Aorta (tissue), 5 donors: ENCODE results near the gene TUT1. TPM values are rescaled to one million over a fixed set of nuclear protein-coding genes. Genes with fewer than 3 reads are reported as not detected.
"Not testable (repeated sequence)": the region's sequence is repeated elsewhere in the genome, so short reads cannot be mapped to it uniquely, and the experiment has no call there.

Source experiments
- ATAC-seq: fragments of 200-7000 bp; cut with Tn5 transposase; one replicate; pipeline ENCODE4 v1.9.1; 2022; ENCODE audit warnings: moderate library complexity; ENCODE audit not compliant: low FRiP score
- DNase-seq, 2 donors: peaks; one replicate each; pipeline ENCODE4 v3.0.0-alpha.2; 2020
- H3K27ac ChIP-seq, 2 donors: one replicate each; pipeline ENCODE4 v1.5.1; 2013; ENCODE audit warnings: low read length in 2 of 2, mild to moderate bottlenecking in 2 of 2, moderate library complexity in 2 of 2, control low read depth in 1 of 2, inconsistent platforms in 1 of 2, low read depth in 1 of 2
- H3K27me3 ChIP-seq, 2 donors: one replicate each; pipeline ENCODE4 v1.6.1; 2013; ENCODE audit warnings: control low read depth in 1 of 2, low read length in 1 of 2, mild to moderate bottlenecking in 1 of 2, moderate library complexity in 1 of 2; ENCODE audit not compliant: insufficient read depth in 2 of 2, control insufficient read depth in 1 of 2
- H3K36me3 ChIP-seq, 2 donors: one replicate each; pipeline ENCODE4 v1.6.1; 2013; ENCODE audit warnings: control low read depth in 1 of 2, low read length in 1 of 2, mild to moderate bottlenecking in 1 of 2; ENCODE audit not compliant: insufficient read depth in 2 of 2, control insufficient read depth in 1 of 2
- H3K4me1 ChIP-seq, 2 donors: one replicate each; pipeline ENCODE4 v1.6.1; 2013; ENCODE audit warnings: low read length in 2 of 2, control low read depth in 1 of 2, mild to moderate bottlenecking in 1 of 2, moderate library complexity in 1 of 2; ENCODE audit not compliant: insufficient read depth in 2 of 2, control insufficient read depth in 1 of 2
- H3K4me3 ChIP-seq, 2 donors: one replicate each; pipeline ENCODE4 v1.5.1; 2013; ENCODE audit warnings: low read length in 2 of 2, control low read depth in 1 of 2, mild to moderate bottlenecking in 1 of 2
- H3K9me3 ChIP-seq: one replicate; pipeline ENCODE4 v1.6.1; 2013; ENCODE audit warnings: mild to moderate bottlenecking, low read length; ENCODE audit not compliant: control insufficient read depth
- WGBS, 2 donors: extraction: QIAGEN DNeasy Blood & Tissue Kit; methylation state at CpG; one replicate each; pipeline ENCODE4 v1.1.7; 2013; 5-methylcytosine and 5-hydroxymethylcytosine counted together
- intact Hi-C, 2 donors: fragments of 100-400 bp; cut with DNase I; formaldehyde crosslinking; loops; one replicate each; pipeline versions ENCODE4 v1.14.2 to v1.15.0; 2022
- long read RNA-seq, 2 donors: library from polyadenylated mRNA; unstranded; transcript quantifications; one replicate each; pipeline ENCODE4 v2.0.0, GENCODE V29; 2020 to 2021
- polyA plus RNA-seq, 2 donors: library from polyadenylated mRNA; stranded (reverse); fragments of 200-250 nt; gene quantifications; one replicate each; pipeline ENCODE4 v1.2.3, GENCODE V29; 2013
- total RNA-seq, 2 donors: library from RNA; stranded (reverse); fragmentation: NEBNext Ultra II Directional; extraction: Animal tissue kit (Norgen Biotek cat#: 25700); gene quantifications; one replicate each; pipeline ENCODE4 v1.2.1, GENCODE V29; 2021
- donor health status: healthy with polysubstance abuse.
- donor health status: Bipolar disorder and iron deficiency.
- donor health status: DM: no; HTN: no; CAD: no.
- donor health status: DM: no; HTN: no; CAD: no.
- donor health status: DM: yes; HTN: yes; CAD: no.

TUT1 gene
- total RNA-seq (10 to 100 TPM; 14.8 to 14.9 TPM), polyA plus RNA-seq (10 to 100 TPM in 1 of 2 donors, 1 to 10 TPM in 1; 1.6 to 10.8 TPM)
- long read RNA-seq, donor 1, transcript TUT1-203 (3 exons, 752 nt): minor isoform, 6 of 81 reads
- long read RNA-seq, donor 1, transcript TUT1-202 (9 exons, 2,826 nt): major isoform, 31 of 81 reads
- long read RNA-seq, donor 1, partial matches to known transcripts: 23 of 81 reads
- long read RNA-seq, donor 1, other reads (novel, unspliced or antisense): 21 of 81 reads
- long read RNA-seq, donor 2, partial matches to known transcripts: 9 of 22 reads
- long read RNA-seq, donor 2, other reads (novel, unspliced or antisense): 9 of 22 reads

GRCh38 chr11:62591448-62592145, at the start of gene TUT1:
TSS of gene TUT1 (minus strand) at chr11:62591523. CDS start at chr11:62591485, 38 bp downstream.
- 0 to 1% methylated on average over 58 of the region's 58 CpGs for WGBS, 2 donors
- ATAC-seq: peak; percentile 97
- intact Hi-C loops: no loop called here

GRCh38 chr11:62632492-62632891, 41.2 kb upstream of the TUT1 start:
- Histone ChIP-seq H3K4me3 (no peak overlapping the region), H3K36me3 (peaks cover 3 to 23% of the 10 kb centered on the region in 2 donors), H3K4me1 (no peaks in the 10 kb centered on the region), H3K27ac (no peak overlapping the region), H3K27me3 (no peaks in the 10 kb centered on the region), H3K9me3 (no peaks in the 10 kb centered on the region)
- DNase-seq: no peak
- 80 to 85% methylated on average over 6 of the region's 6 CpGs for WGBS, 2 donors
- no peak for ATAC-seq
- intact Hi-C loops: no loop called here

More at GRCh38 chr11:62591448-62592145, at the start of gene TUT1:
- H3K4me3 ChIP-seq: peak within 1 kb of the TSS; percentile 78 to 87
- peaks cover 0 to 4% of the 10 kb centered on the region in 2 donors for H3K36me3 ChIP-seq
- H3K27me3 ChIP-seq: no peaks in the 10 kb centered on the region
- H3K27ac ChIP-seq: peak within 1 kb of the TSS; percentile 78 to 84
- H3K9me3 ChIP-seq: no peaks in the 10 kb centered on the region
- no peaks in the 10 kb centered on the region for H3K4me1 ChIP-seq
- DNase-seq: peak; percentile 97

GRCh38 chr11:62627713-62628112, 36.4 kb upstream of the TUT1 start:
- Histone ChIP-seq H3K4me1 (no peaks in the 10 kb centered on the region), H3K36me3 (peaks cover 3 to 30% of the 10 kb centered on the region in 2 donors), H3K9me3 (no peaks in the 10 kb centered on the region), H3K27me3 (no peaks in the 10 kb centered on the region), H3K27ac (no peak overlapping the region), H3K4me3 (no peak overlapping the region)
- DNase-seq (no peak), ATAC-seq (no peak)
- intact Hi-C loops: no loop called here
- 76 to 81% methylated on average over 3 of the region's 3 CpGs for WGBS, 2 donors

GRCh38 chr11:62622476-62623089, 31.3 kb upstream of the TUT1 start:
- H3K4me3 ChIP-seq: no peak overlapping the region

GRCh38 chr11:62621567-62622470, 30.5 kb upstream of the TUT1 start, which contains the start of gene B3GAT3:
TSS of gene B3GAT3 (minus strand) at chr11:62621986. CDS start at chr11:62621947, 39 bp downstream.
- intact Hi-C loops: no loop called here
- Histone ChIP-seq H3K4me1 (no peaks in the 10 kb centered on the region), H3K36me3 (peaks cover 0 to 8% of the 10 kb centered on the region in 2 donors), H3K9me3 (no peaks in the 10 kb centered on the region), H3K4me3 (peak within 1 kb of the TSS; percentile 56 to 66), H3K27me3 (no peaks in the 10 kb centered on the region), H3K27ac (peak within 1 kb of the TSS; percentile 6 to 81)
- ATAC-seq (peak; percentile 98), DNase-seq (peak; percentile 99 to 100)
- WGBS, 2 donors: 1% methylated on average over 53 to 77 of the region's 77 CpGs

More at GRCh38 chr11:62622476-62623089, 31.3 kb upstream of the TUT1 start:
- DNase-seq (no peak), ATAC-seq (no peak)
- 78 to 83% methylated on average over 7 of the region's 7 CpGs for WGBS, 2 donors
- Histone ChIP-seq H3K27me3 (no peaks in the 10 kb centered on the region), H3K27ac (peak overlapping the region in 1 of 2 donors; percentile 81), H3K4me1 (no peaks in the 10 kb centered on the region), H3K9me3 (no peaks in the 10 kb centered on the region), H3K36me3 (peaks cover 0 to 11% of the 10 kb centered on the region in 2 donors)
- intact Hi-C loops: no loop called here

- no peaks in the 10 kb centered on the region for H3K9me3 ChIP-seq
- H3K4me1 ChIP-seq: no peaks in the 10 kb centered on the region
- DNase-seq (no peak), ATAC-seq (no peak)
- peaks cover 0 to 3% of the 10 kb centered on the region in 2 donors for H3K36me3 ChIP-seq
- no peaks in the 10 kb centered on the region for H3K27me3 ChIP-seq
- H3K4me3 ChIP-seq: peak overlapping the region; percentile 56 to 66
- intact Hi-C loops: no loop called here
- WGBS, 2 donors: 25 to 33% methylated on average over 8 of the region's 8 CpGs
- H3K27ac ChIP-seq: peak overlapping the region; percentile 6 to 76
Measured at GRCh38 chr11:62621027-62621566, 29.8 kb upstream of the TUT1 start.

- H3K4me1 ChIP-seq, DNase-seq, H3K27ac ChIP-seq, H3K36me3 ChIP-seq, H3K4me3 ChIP-seq, H3K27me3 ChIP-seq, H3K9me3 ChIP-seq, ATAC-seq, intact Hi-C loops: not testable (repeated sequence)
- WGBS, 2 donors: 90 to 94% methylated on average over 9 to 14 of the region's 14 CpGs
Measured at GRCh38 chr11:62616957-62617356, 25.6 kb upstream of the TUT1 start.

GRCh38 chr11:62615521-62615920, 24.2 kb upstream of the TUT1 start:
- WGBS, 2 donors: 86 to 88% methylated on average over 7 of the region's 7 CpGs
- DNase-seq (no peak), ATAC-seq (no peak)
- intact Hi-C loops: no loop called here
- Histone ChIP-seq H3K27me3 (no peaks in the 10 kb centered on the region), H3K4me1 (no peaks in the 10 kb centered on the region), H3K36me3 (no peaks in the 10 kb centered on the region), H3K9me3 (no peaks in the 10 kb centered on the region), H3K4me3 (no peak overlapping the region), H3K27ac (no peak overlapping the region)
